Left lobe of liver (tissue), 2 donors: ENCODE data around the gene CEP85. TPM values are rescaled to one million over a fixed set of nuclear protein-coding genes. Genes with fewer than 3 reads are reported as not detected.

Source experiments
- ATAC-seq: fragments of 200-7000 bp; cut with Tn5 transposase; one replicate; pipeline ENCODE4 v1.9.1; 2020; ENCODE audit warnings: mild to moderate bottlenecking, moderate library complexity
- DNase-seq: peaks from one replicate; pipeline ENCODE4 v3.0.0-alpha.2; 2020; ENCODE audit warnings: low spot score
- total RNA-seq: library from RNA; stranded (reverse); gene quantifications from one replicate; pipeline ENCODE4 v1.2.1, GENCODE V29; 2021
- donor health status: DM: no; HTN: no; CAD: no; lungs with moderate emphysema.
- donor health status: DM: no; HTN: yes; CAD: no.

Gene CEP85
- total RNA-seq, 1 donor from 2014 or later, result 5.5 TPM

DNA sequence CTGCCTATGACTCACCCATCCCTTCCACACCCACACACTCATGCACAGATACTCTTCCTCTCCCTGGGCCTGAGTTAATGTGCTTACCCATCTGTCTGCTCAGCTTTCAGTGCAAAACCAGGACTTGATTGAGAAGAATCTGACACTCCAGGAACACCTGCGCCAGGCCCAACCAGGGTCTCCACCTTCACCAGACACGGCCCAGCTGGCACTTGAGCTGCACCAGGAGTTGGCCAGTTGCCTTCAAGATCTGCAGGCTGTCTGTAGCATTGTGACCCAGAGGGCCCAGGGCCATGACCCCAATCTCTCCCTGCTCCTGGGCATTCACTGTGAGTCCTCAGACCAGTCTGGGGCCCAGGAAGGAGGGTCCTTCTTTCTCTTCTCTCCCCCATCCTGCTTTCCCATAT, 42.4 kb downstream of the CEP85 start:
- no peak for DNase-seq
- ATAC-seq, result no peak

DNA sequence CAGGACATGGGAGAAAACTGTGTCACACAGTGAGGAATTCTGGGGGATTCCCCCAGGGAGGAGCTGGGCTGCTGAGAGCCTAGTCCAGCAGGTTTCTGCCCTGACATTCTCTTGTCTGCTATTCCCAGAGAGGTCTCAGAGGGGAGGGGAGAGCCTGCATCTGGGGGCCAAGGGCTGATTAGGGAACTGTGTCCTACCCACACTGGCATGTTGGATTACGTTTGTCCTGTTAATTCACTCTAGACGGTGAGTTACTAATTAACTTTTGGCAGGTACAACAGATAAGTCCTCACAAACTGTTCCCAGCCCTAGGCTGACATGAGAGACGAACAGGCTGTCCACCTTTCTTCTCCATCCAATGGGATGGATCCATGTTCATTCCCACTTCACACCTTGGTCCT, 43.3 kb downstream of the CEP85 start:
- ATAC-seq (peak; percentile 55), DNase-seq (no peak)

DNA sequence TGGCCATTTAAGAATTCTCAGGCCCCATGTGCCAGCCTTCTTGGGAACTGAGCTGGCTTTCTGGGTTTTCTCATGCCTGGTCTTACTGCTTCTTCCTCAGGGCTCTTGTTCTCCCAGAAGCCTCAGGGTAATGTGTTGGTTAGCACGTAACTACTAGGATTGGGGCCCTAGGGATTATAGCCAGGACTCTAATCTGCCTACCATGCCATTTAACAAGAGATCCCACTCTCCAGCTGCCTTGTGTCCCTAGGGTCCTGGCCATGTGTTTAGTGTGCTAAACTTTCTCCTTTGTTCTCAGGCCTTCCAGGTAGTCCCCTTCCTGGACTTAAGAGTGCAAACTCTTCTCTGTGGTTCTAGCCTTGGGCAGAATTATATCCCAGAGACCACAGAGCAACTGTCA, 43.7 kb downstream of the CEP85 start:
- DNase-seq (no peak), ATAC-seq (no peak)

DNA sequence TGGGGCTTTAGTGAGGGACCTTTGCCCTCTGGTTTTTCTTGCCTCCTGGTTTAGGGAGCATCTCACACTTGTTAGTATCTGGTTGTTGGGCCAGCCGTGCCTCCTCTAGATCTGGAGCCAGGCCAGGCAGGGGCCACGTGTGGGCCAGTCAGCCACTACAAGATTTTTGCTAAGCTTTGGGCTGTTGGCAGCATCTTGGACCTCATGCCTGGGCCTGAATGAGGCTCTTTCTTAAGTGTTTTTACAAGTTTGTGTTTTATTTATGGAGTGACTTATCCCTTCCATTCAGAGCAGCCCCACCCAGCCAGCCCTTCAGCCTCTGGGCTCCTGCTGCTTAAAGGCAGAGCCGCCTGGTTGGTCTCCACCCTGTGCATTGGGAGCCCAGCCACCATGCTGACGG, 44.3 kb downstream of the CEP85 start:
- ATAC-seq (no peak), DNase-seq (no peak)

DNA sequence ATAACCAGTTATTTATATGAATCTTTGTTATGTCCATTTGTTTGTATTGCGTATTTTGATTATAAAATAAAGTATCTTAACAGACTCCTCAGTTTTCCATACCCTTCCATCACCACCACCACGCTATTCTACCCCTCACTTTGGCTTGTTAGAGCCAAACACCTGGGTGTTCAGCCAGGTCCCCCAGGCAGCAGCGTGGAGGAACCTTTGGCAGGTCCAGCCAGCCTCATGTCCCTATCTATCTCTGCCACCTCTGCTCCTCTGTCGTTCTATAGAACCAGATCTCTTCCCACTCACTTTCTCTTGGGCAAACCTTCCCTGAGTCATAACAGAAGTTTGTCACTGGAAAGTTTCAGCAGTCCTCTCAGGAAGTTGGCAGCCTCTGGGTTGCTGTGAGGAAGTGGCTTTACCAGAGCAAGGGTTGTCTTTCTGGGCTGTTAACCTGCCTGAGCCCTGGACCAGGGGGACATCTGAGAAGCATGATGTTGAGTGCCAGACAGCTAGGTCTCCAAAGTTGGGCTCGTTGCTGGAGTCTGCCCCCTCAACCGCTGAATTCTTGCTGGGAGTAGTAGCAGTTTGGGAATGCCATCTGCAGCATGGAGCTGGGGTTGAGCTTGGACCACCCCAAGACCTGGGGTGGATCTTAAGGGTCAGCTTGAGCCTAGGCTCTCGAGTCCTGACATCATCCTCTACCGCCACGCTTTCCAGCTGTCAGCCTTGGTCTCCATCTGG, 44.9 kb downstream of the CEP85 start:
- ATAC-seq (no peak), DNase-seq (no peak)

DNA sequence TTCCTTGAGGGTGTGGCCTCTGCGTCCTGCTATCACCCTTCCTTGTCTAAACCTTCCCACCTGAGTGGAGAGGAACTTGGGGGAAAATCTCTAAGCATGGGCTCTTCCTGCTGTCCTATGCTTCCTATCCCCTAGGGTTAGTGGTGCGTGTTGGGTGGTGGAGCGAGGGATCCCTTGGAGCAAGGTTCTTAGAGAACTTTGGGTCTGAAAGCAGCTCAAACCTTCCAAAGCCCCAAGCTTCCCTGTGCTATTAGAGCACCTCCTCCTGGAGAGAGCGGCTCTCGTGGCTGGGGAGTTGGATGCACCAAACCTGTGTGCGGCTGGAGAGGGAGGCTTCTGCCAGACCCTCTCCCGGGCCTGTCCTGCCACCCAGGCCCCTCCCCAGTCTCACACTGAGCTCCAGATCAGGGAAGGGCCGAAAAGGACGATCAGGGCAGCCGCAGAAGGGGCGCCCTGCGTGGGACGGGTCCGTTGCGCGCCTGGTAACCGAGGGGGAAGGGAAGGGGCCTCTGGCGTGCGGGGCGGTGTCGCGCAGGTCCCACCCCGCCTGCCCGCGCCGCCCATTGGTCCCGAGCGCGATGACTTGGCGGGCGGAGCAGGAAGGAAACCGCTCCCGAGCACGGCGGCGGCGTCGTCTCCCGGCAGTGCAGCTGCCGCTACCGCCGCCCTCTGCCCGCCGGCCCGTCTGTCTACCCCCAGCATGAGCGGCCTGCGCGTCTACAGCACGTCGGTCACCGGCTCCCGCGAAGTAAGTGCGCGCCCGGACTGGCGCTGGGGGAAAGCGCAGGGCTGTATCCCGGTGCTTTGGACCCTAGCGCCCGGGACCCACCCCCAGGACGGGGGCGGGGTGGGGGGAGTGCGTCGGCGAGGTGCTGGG, 45.7 kb downstream of the CEP85 start, which contains the start of gene SH3BGRL3:
TSS of gene SH3BGRL3 (plus strand) at position 631 of the 877 bp plus-strand sequence. CDS start at position 701, 70 bp downstream.
- ATAC-seq (peak; percentile 84), DNase-seq (peak; percentile 89)

DNA sequence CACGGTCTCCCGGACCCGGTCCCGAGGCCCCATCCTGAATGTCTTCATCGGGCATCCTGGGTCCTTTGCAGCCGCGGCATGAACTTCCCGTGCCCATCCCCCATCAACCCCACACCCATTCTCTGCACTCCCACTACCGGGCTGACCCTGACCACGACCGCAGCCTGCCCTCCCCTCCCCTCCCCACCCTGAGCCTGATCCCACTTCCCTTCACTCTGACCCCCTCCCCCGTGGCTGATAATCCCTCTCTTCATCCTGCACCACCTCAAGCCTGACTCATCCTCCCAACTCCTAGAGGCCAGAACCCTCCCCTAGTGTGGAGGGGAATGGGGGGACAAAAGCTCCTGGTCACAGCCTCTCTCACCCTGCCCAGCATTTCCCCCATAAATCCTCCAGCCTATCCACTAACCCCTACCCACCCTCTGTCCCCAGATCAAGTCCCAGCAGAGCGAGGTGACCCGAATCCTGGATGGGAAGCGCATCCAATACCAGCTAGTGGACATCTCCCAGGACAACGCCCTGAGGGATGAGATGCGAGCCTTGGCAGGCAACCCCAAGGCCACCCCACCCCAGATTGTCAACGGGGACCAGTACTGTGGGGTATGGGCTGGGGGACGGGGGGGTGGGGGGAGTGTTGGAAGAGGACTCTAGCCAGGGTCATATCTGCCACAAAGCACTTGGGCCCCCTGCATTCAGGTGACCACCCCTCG, 46.5 kb downstream of the CEP85 start:
- ATAC-seq (peak; percentile 0), DNase-seq (no peak)

DNA sequence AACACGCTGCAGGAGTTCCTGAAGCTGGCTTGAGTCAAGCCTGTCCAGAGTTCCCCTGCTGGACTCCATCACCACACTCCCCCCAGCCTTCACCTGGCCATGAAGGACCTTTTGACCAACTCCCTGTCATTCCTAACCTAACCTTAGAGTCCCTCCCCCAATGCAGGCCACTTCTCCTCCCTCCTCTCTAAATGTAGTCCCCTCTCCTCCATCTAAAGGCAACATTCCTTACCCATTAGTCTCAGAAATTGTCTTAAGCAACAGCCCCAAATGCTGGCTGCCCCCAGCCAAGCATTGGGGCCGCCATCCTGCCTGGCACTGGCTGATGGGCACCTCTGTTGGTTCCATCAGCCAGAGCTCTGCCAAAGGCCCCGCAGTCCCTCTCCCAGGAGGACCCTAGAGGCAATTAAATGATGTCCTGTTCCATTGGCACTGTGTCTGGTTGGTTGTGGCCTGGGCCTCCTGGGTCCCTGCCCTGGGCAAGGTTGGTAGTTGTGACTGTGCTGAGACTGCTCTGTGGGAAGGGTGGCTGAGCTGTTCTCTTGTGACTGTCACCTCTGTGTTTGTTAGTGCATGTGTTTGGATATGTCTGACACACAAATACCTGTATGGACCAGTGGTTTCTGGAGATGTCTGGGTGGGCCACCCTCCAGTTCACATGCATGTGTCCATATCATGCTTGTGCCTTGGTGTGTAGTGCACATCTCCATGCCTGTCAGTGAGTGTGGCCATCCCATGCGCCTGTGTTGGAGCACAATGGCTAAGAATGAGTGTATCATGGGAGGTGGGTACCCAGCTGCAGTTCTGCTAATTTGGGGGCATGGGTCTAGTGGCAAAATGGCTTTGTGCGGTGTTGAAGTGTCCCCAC, 47.3 kb downstream of the CEP85 start:
- no peak for ATAC-seq
- DNase-seq, result no peak

DNA sequence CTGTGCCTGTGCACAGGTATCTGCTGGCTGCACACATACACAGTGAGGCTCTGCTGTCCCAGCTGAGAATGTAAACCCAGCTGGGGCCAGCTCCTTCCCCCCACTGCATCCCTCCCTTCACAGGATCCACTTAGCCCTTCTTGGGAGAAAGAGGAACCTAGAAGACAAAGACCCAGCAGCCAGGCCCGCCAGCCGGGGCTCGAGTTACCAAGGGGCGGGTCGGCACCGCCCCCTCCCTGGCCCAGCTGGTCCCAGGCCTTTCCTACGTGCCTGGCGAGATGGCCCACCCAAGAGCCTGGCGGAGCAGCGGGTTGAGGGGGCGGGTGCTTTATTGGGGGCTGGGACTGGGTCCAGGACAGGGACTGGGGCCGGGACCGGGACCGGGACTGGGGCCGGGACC, 48.0 kb downstream of the CEP85 start:
- DNase-seq, result no peak
- ATAC-seq, result no peak

DNA sequence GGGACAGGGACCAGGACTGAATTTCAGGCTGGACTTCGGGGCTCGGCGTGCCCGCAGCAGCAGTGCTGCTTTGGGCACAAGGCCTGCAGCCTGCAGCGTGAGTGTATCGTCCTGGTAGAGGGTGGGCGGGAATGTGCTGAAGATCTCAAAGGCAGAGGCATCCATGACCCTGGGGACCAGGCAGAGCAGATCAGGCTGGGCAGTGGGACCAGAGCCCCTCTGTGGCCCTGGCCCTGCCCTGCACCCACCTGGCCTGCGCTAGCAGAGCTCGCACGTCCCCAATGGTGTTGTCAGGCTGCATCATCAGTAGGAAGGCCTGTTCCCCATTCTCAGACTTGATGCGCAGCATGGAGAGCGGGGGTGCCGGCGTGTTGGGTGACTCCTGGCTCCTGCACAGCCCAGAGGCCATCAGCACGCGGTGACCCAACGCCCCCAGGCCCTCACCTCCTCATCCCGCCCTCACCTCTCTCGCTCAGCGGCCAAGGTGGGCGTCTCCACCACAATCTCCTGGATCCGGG, 48.5 kb downstream of the CEP85 start:
- no peak for DNase-seq
- no peak for ATAC-seq

DNA sequence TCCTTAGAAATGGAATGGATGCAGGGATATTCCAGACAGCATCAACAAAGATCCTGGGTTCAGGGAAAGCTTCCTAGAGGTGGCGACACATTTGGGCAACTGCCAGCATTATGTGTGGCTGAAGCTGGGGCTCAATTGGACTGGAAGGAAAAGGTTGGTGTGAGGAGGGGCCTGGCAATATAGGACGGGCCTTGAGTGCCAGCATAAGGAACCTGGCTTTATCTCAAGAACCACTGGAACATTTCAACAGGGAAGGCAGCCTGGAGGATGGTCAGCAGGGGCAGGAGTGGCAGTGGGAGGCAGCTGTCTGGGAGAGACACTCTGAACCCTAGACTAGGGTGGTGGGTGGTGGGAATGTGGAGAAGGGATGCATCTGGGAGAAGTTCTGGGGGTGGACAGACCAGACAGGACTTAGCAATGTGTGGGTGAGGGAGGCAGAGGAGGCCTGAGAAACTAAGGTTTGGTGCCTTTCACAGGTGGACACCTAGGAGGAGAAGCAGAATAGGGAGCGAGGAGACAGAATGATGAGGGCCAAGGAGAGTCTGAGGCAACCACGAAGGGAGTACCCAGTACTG, 49.4 kb downstream of the CEP85 start:
- DNase-seq (no peak), ATAC-seq (no peak)

DNA sequence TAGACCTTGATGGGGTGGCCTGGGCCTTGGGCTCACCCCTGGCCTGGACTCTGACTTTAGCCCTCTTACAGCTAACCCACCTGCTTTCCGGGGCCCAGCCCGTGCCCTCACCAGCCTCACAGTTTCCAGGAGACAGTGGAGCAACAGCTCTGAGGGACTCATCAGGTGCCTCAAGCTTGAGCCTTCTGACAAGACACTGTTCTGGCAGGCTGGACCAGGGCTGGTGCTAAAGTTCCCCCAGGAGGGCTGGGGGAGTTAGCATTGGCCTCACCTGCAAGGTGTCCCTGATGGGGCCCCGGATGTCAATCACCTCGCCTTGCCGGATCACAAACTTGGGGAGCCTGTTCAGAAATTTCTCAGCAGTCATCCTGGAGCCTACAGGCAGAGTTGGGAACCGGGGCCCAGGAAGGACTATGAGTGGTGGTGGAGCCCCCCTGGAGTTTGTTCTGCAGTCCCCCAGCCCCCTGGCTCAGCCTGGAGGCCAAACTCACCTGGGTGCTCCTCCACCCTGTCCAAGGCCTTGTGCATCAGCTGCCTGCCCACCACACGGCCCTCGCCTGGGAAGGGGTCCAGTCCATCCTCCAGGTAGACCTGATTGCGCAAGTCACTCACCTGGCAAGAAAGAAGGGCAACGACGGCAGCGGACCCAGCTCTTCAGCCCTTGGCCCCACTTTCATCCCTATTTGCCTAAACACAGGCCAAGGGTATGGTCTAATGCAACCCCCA, 50.0 kb downstream of the CEP85 start:
- ATAC-seq (no peak), DNase-seq (no peak)

DNA sequence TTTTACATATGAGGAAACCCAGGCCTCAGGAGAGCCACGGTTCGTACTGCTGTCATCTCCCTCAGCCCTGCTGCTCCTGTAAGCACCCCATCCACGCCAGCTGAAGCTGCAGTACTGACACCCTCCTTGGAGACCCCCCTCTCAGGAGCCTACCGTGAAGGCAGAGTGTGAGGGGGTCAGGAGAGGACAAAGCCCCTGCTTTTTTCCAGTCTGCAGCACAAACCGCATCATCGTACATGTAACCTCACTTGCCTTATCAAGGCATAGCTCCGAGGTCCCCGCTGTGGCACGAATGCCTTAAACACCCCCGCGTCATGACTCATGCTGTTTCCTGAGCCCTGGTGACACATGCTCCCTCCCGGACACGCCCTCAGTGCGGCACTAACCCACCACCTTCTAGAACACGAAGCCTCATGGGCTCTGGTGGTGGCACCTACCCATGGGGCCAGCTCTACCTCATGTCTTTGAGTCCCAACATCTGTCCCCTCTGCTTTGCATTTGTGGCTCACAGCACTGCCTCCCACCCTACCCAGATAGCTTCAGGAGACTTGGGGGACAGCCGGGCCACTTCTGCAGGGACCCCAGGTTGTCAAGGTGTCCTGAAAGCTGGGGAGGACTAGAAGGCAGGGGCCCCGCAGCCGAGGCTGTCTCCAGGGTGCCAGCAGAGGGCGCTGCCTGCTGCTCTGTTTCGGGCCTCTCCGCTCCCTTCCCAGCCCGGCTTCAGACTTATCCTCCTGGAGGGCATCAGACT, 50.8 kb downstream of the CEP85 start:
- ATAC-seq, result peak; percentile 66
- DNase-seq, result no peak

DNA sequence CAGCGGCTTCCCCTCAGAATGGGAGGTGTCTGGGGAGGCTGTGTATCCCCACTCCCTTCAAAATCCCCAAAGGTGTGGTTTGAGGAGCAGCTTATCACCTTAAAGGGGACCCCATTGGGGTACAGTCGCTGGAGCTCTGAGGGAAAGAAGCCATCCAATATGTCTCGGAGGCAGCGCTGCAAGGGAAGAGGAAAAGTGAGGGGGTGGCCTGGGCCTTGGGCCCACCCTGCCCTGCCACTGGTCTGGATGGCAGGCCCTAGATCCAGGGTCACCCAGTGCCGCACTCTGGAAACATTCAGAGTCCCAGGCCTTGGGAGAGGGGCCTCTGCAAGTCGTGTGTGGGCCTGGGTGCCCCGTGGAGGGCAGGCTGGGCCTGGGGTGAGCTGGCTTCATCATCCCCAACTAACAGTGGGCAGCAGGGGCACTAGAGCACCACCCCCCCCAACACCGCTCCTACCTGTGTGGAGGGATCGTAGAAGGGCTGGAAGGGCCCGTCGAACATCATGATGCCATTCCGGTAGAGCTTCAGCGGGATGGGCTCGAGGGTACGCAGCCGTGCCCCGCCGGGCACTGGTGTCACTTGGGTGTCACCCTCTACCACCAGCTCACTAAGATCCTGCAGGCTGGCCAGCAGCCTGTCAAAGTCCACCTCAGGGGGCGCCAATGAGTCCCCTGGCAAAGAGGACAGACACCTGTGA, 51.5 kb downstream of the CEP85 start:
- no peak for DNase-seq
- no peak for ATAC-seq

DNA sequence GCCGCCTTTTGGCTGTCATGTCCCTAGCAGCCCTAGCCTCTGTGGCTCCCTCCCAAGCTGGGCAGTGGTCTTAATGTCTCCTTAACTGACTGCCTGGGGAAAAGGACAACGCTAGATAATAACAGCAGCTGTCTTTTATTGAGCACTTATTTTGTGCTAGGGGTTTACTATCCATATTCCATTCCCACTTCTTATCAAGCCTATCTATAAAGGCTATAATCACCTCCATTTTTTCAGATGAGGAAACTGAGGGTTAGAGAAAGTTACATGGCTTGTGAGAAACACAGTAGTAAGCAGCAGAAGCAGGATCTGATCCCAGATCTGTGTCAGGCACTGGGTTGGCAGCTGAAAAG, 52.0 kb downstream of the CEP85 start:
- ATAC-seq, result no peak
- DNase-seq, result no peak

DNA sequence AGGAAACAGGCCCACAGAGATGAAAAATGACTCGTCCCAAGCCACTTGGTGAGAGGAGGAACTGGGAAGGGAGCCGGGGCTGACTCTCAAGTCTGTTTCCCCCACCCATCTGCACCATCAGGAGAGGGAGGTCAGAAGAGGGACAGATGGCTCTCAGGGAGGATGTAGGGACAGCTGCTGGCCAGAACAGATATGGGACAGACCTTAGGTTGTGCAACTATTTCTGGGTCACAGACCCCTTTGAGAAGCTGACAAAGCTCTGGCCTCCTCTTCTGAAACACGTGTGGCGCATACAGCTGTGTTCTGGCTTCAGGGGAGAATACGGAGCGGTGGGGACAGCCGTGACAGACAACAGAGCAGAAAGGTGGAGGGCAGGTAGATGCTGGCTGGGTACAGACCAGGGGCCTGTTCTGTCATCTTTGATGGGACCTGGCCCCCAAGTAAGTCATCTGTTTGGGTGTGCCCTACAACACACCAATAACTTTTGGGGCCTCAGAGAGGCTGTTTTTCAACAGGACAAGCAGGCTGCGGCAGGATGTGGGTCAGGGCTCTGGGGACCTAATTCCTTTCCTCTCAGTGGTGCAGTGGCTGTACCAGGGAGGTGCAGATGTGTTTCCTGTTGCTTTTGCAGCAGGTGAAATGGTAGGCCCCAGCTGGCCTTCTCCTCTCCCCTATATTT, 53.2 kb downstream of the CEP85 start:
- ATAC-seq, result peak; percentile 13

DNA sequence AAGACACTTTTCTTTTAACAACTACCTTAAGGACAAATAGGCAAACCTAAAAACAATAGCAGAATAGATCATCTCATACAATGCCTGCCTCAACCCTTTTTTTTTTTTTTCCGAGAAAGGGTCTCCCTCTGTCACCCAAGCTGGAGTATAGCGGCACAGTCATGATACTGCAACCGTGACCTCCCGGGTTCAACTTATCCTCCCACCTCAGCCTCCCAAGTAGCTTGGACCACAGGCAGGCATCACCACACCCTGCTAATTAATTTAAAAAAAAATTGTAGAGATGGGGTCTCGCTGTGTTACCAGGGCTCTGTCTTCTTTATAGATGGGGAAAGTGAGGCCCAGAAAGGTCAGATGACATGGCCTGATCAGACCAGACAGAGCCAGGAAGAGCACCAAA, 53.8 kb downstream of the CEP85 start:
- ATAC-seq (no peak), DNase-seq (no peak)

More for the DNA sequence above, 53.2 kb downstream of the CEP85 start:
- no peak for DNase-seq
